ENCODE data around the gene HCRT. TPM values are rescaled to one million over a fixed set of nuclear protein-coding genes. Genes with fewer than 3 reads are reported as not detected.
"Not testable (repeated sequence)": the region's sequence is repeated elsewhere in the genome, so short reads cannot be mapped to it uniquely, and the experiment has no call there.

The HCRT gene
- total RNA-seq, 3 donors from 2014 or later (not counting 1 experiment from before 2014, with no cell fraction given), result not detected

DNA sequence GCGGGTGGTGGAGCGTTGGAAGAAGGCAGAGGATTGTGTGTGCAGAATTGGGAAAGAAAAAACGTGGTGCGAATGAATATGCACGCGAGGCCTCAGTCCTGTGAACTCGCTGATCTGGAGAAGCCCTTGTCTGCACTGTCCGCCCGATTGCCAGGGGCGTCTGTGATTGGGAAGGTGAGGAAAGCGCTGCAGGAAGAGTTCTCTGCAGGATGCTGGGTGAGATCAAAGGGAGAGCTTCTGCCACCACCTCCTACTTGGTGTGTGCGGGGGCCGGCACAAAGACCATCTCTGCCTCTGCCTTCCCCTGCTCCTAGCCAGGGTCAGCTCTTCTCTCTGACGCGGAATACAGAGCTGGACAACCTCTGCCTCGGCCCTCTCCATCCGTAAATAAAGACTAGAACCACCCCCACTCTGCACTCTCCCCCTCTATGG is 29.6 kb downstream of the HCRT start:
- peak overlapping the region; percentile 84 to 87 for H3K27ac Mint-ChIP-seq
- H3K9me3 ChIP-seq (ENCODE audit: control insufficient read depth, insufficient read depth, low read length), result no peaks in the 10 kb centered on the region
- peaks cover 7% of the 10 kb centered on the region for H3K36me3 ChIP-seq (ENCODE audit: control insufficient read depth, insufficient read depth, low read length)
- peak in 1 of 2 donors; percentile 23 for DNase-seq
- H3K4me1 ChIP-seq (ENCODE audit: control insufficient read depth, insufficient read depth, low read length), result peaks cover 27% of the 10 kb centered on the region
- H3K4me1 Mint-ChIP-seq, result peaks cover 19 to 44% of the 10 kb centered on the region in 2 donors
- H3K27me3 ChIP-seq (ENCODE audit: control insufficient read depth, insufficient read depth, low read length), result no peaks in the 10 kb centered on the region
- no peaks in the 10 kb centered on the region for H3K36me3 Mint-ChIP-seq
- H3K9me3 Mint-ChIP-seq, result no peaks in the 10 kb centered on the region
- intact Hi-C loops (cut with micrococcal nuclease), result loop anchor here (1.0 to 2.0 kb wide), 2 partner anchors 25 to 43 kb away; partner anchors contain the start of genes DHX58 and KCNH4
- H3K4me3 Mint-ChIP-seq, result peak overlapping the region; percentile 94
- 73% methylated on average over 17 of the region's 17 CpGs for WGBS (ENCODE audit: insufficient coverage)
- H3K27ac ChIP-seq (ENCODE audit: low read length), result no peak overlapping the region
- peak overlapping the region; percentile 89 for H3K4me3 ChIP-seq (ENCODE audit: low read length)
- no peaks in the 10 kb centered on the region for H3K27me3 Mint-ChIP-seq (ENCODE audit: low read depth in 2 of 2)
- TF ChIP-seq, protein P1, sequence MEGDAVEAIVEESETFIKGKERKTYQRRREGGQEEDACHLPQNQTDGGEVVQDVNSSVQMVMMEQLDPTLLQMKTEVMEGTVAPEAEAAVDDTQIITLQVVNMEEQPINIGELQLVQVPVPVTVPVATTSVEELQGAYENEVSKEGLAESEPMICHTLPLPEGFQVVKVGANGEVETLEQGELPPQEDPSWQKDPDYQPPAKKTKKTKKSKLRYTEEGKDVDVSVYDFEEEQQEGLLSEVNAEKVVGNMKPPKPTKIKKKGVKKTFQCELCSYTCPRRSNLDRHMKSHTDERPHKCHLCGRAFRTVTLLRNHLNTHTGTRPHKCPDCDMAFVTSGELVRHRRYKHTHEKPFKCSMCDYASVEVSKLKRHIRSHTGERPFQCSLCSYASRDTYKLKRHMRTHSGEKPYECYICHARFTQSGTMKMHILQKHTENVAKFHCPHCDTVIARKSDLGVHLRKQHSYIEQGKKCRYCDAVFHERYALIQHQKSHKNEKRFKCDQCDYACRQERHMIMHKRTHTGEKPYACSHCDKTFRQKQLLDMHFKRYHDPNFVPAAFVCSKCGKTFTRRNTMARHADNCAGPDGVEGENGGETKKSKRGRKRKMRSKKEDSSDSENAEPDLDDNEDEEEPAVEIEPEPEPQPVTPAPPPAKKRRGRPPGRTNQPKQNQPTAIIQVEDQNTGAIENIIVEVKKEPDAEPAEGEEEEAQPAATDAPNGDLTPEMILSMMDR (IDR thresholded peaks at IDR 0.05), result no peak
- no peak for ATAC-seq

- H3K36me3 ChIP-seq (ENCODE audit: control insufficient read depth, insufficient read depth, low read length), result peaks cover 11% of the 10 kb centered on the region
- no peaks in the 10 kb centered on the region for H3K27me3 Mint-ChIP-seq (ENCODE audit: low read depth in 2 of 2)
- H3K9me3 Mint-ChIP-seq, result no peaks in the 10 kb centered on the region
- H3K27ac ChIP-seq (ENCODE audit: low read length), result peak overlapping the region; percentile 73
- no peak for ATAC-seq
- peak overlapping the region; percentile 89 for H3K4me3 ChIP-seq (ENCODE audit: low read length)
- H3K9me3 ChIP-seq (ENCODE audit: control insufficient read depth, insufficient read depth, low read length), result no peaks in the 10 kb centered on the region
- intact Hi-C loops (cut with micrococcal nuclease), result loop anchor here (2.0 kb wide), 1 partner anchor 27 kb away; the partner anchor contains the start of gene KCNH4
- 16% methylated on average over 6 of the region's 15 CpGs for WGBS (ENCODE audit: insufficient coverage)
- H3K4me1 Mint-ChIP-seq, result peaks cover 19 to 44% of the 10 kb centered on the region in 2 donors
- DNase-seq, result peak in 1 of 2 donors; percentile 33
- H3K4me3 Mint-ChIP-seq, result peak overlapping the region; percentile 94
- peaks cover 27% of the 10 kb centered on the region for H3K4me1 ChIP-seq (ENCODE audit: control insufficient read depth, insufficient read depth, low read length)
- H3K27ac Mint-ChIP-seq, result peak overlapping the region; percentile 84 to 87
- no peaks in the 10 kb centered on the region for H3K27me3 ChIP-seq (ENCODE audit: control insufficient read depth, insufficient read depth, low read length)
- TF ChIP-seq, protein P1 (IDR thresholded peaks at IDR 0.05), result no peak
- H3K36me3 Mint-ChIP-seq, result no peaks in the 10 kb centered on the region
Measured at GRCh38 chr17:42153919-42154742, 31.1 kb downstream of the HCRT start.

- WGBS (ENCODE audit: insufficient coverage), result 93% methylated on average over 13 of the region's 13 CpGs
- Mint-ChIP-seq H3K27ac (no peak overlapping the region), H3K4me3 (no peak overlapping the region), H3K36me3 (no peaks in the 10 kb centered on the region), H3K4me1 (peaks cover 27 to 48% of the 10 kb centered on the region in 2 donors), H3K9me3 (no peaks in the 10 kb centered on the region), H3K27me3 (ENCODE audit: low read depth in 2 of 2) (no peaks in the 10 kb centered on the region)
- H3K4me1 ChIP-seq (ENCODE audit: control insufficient read depth, insufficient read depth, low read length), result no peaks in the 10 kb centered on the region
- TF ChIP-seq, protein P1 (IDR thresholded peaks at IDR 0.05), result no peak
- H3K9me3 ChIP-seq (ENCODE audit: control insufficient read depth, insufficient read depth, low read length), result no peaks in the 10 kb centered on the region
- H3K27ac ChIP-seq (ENCODE audit: low read length), result no peak overlapping the region
- peaks cover 21% of the 10 kb centered on the region for H3K36me3 ChIP-seq (ENCODE audit: control insufficient read depth, insufficient read depth, low read length)
- no peak overlapping the region for H3K4me3 ChIP-seq (ENCODE audit: low read length)
- intact Hi-C loops (cut with micrococcal nuclease), result no loop called here
- ATAC-seq, result no peak
- DNase-seq, result no peak
- no peaks in the 10 kb centered on the region for H3K27me3 ChIP-seq (ENCODE audit: control insufficient read depth, insufficient read depth, low read length)
Measured at GRCh38 chr17:42146911-42147607, 38.2 kb downstream of the HCRT start.

DNA sequence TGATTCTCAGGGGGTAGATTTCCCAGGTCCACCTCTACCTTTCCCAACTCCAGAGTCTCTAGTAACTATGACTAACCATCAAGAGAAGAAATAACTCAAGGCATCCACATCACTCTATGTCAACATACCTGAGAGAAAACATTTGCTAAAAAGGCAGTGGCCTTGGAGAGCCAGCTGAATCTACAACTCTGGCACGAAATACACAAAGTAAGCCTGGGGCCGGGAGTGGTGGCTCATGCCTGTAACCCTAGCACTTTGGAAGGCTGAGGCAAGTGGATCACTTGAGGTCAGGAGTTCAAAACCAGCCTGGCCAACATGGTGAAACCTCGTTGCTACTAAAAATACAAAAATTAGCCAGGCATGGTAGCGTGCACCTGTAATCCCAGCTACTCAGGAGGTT is 42.1 kb downstream of the HCRT start:
- ATAC-seq; H3K27ac ChIP-seq (ENCODE audit: low read length); H3K36me3 Mint-ChIP-seq; H3K27me3 Mint-ChIP-seq (ENCODE audit: low read depth in 2 of 2); H3K9me3 Mint-ChIP-seq; H3K27me3 ChIP-seq (ENCODE audit: control insufficient read depth, insufficient read depth, low read length); H3K4me3 ChIP-seq (ENCODE audit: low read length); H3K4me1 ChIP-seq (ENCODE audit: control insufficient read depth, insufficient read depth, low read length); intact Hi-C loops (cut with micrococcal nuclease); DNase-seq; H3K27ac Mint-ChIP-seq; H3K9me3 ChIP-seq (ENCODE audit: control insufficient read depth, insufficient read depth, low read length); H3K4me3 Mint-ChIP-seq: not testable (repeated sequence)
- H3K4me1 Mint-ChIP-seq, result peaks cover 34 to 47% of the 10 kb centered on the region in 2 donors
- WGBS (ENCODE audit: insufficient coverage), result 95% methylated on average over 4 of the region's 4 CpGs
- H3K36me3 ChIP-seq (ENCODE audit: control insufficient read depth, insufficient read depth, low read length), result peaks cover 23% of the 10 kb centered on the region
